ENCODE measurements around the gene GRB14. TPM values are rescaled to one million over a fixed set of nuclear protein-coding genes. Genes with fewer than 3 reads are reported as not detected.

Gene GRB14
- total RNA-seq, 1 experiment from 2014 or later: 18.4 TPM

GRCh38 chr2:164523009-164523408 lies 98.3 kb downstream of the GRB14 start:
- DNase-seq: peak; percentile 27
- Mint-ChIP-seq H3K27ac (ENCODE audit: unreplicated experiment) (peak overlapping the region; percentile 58), H3K4me3 (ENCODE audit: low read depth, unreplicated experiment) (peak overlapping the region; percentile 42), H3K4me1 (ENCODE audit: low read depth, unreplicated experiment) (peaks cover 22% of the 10 kb centered on the region), H3K27me3 (ENCODE audit: unreplicated experiment) (no peaks in the 10 kb centered on the region), H3K9me3 (ENCODE audit: low read depth, unreplicated experiment) (peaks cover 5% of the 10 kb centered on the region), H3K36me3 (ENCODE audit: insufficient read depth, unreplicated experiment) (peaks cover 5% of the 10 kb centered on the region)
- BruUV-seq (replicated peaks): no TSS peak
- no peak for TF ChIP-seq CTCF (IDR thresholded peaks at IDR 0.05; ENCODE audit: unreplicated experiment)
- CTCF ChIA-PET: interaction anchor here (0.7 to 1.7 kb wide), 2 partner anchors 15 to 71 kb away, joined by 3 to 5 read pairs; no protein-coding TSS in a partner anchor
- intact Hi-C loops (cut with micrococcal nuclease; ENCODE audit: unreplicated experiment): no loop called here

- CTCF ChIA-PET: interaction anchor here (0.7 to 1.7 kb wide), 2 partner anchors 15 to 71 kb away, joined by 3 to 5 read pairs; no protein-coding TSS in a partner anchor
- H3K4me1 Mint-ChIP-seq (ENCODE audit: low read depth, unreplicated experiment): peaks cover 22% of the 10 kb centered on the region
- intact Hi-C loops (cut with micrococcal nuclease; ENCODE audit: unreplicated experiment): no loop called here
- H3K27me3 Mint-ChIP-seq (ENCODE audit: unreplicated experiment): no peaks in the 10 kb centered on the region
- DNase-seq: peak; percentile 7
- H3K9me3 Mint-ChIP-seq (ENCODE audit: low read depth, unreplicated experiment): peaks cover 5% of the 10 kb centered on the region
- H3K4me3 Mint-ChIP-seq (ENCODE audit: low read depth, unreplicated experiment): peak overlapping the region; percentile 42
- TF ChIP-seq CTCF (IDR thresholded peaks at IDR 0.05; ENCODE audit: unreplicated experiment): no peak
- H3K27ac Mint-ChIP-seq (ENCODE audit: unreplicated experiment): peak overlapping the region; percentile 58
- BruUV-seq (replicated peaks): no TSS peak
- peaks cover 5% of the 10 kb centered on the region for H3K36me3 Mint-ChIP-seq (ENCODE audit: insufficient read depth, unreplicated experiment)
Observed at GRCh38 chr2:164522561-164522981, 98.7 kb downstream of the GRB14 start.

- H3K27ac Mint-ChIP-seq (ENCODE audit: unreplicated experiment): peak overlapping the region; percentile 93
- peaks cover 10% of the 10 kb centered on the region for H3K9me3 Mint-ChIP-seq (ENCODE audit: low read depth, unreplicated experiment)
- BruUV-seq (replicated peaks): no TSS peak
- H3K27me3 Mint-ChIP-seq (ENCODE audit: unreplicated experiment): no peaks in the 10 kb centered on the region
- TF ChIP-seq CTCF (IDR thresholded peaks at IDR 0.05; ENCODE audit: unreplicated experiment): no peak
- intact Hi-C loops (cut with micrococcal nuclease; ENCODE audit: unreplicated experiment): no loop called here
- peaks cover 15% of the 10 kb centered on the region for H3K36me3 Mint-ChIP-seq (ENCODE audit: insufficient read depth, unreplicated experiment)
- no peak overlapping the region for H3K4me3 Mint-ChIP-seq (ENCODE audit: low read depth, unreplicated experiment)
- DNase-seq: no peak
- peaks cover 38% of the 10 kb centered on the region for H3K4me1 Mint-ChIP-seq (ENCODE audit: low read depth, unreplicated experiment)
- CTCF ChIA-PET: interaction anchor here (1.5 kb wide), 1 partner anchor 22 kb away, joined by 3 read pairs; no protein-coding TSS in a partner anchor
Observed at GRCh38 chr2:164515734-164516133, 105.5 kb downstream of the GRB14 start.

- peak overlapping the region; percentile 93 for H3K27ac Mint-ChIP-seq (ENCODE audit: unreplicated experiment)
- peaks cover 10% of the 10 kb centered on the region for H3K9me3 Mint-ChIP-seq (ENCODE audit: low read depth, unreplicated experiment)
- H3K27me3 Mint-ChIP-seq (ENCODE audit: unreplicated experiment): no peaks in the 10 kb centered on the region
- no peak for TF ChIP-seq CTCF (IDR thresholded peaks at IDR 0.05; ENCODE audit: unreplicated experiment)
- BruUV-seq (replicated peaks): no TSS peak
- CTCF ChIA-PET: interaction anchor here (0.9 to 1.5 kb wide), 2 partner anchors 23 to 1321 kb away, joined by 3 read pairs; no protein-coding TSS in a partner anchor
- peak; percentile 6 for DNase-seq
- peak overlapping the region; percentile 58 for H3K4me3 Mint-ChIP-seq (ENCODE audit: low read depth, unreplicated experiment)
- peaks cover 15% of the 10 kb centered on the region for H3K36me3 Mint-ChIP-seq (ENCODE audit: insufficient read depth, unreplicated experiment)
- intact Hi-C loops (cut with micrococcal nuclease; ENCODE audit: unreplicated experiment): no loop called here
- H3K4me1 Mint-ChIP-seq (ENCODE audit: low read depth, unreplicated experiment): peaks cover 38% of the 10 kb centered on the region
Observed at GRCh38 chr2:164515030-164515429, 106.3 kb downstream of the GRB14 start.
